Measurements from ENCODE around the gene XPNPEP3.
"Not testable (repeated sequence)": the region's sequence is repeated elsewhere in the genome, so short reads cannot be mapped to it uniquely, and the experiment has no call there.

The XPNPEP3 gene

DNA sequence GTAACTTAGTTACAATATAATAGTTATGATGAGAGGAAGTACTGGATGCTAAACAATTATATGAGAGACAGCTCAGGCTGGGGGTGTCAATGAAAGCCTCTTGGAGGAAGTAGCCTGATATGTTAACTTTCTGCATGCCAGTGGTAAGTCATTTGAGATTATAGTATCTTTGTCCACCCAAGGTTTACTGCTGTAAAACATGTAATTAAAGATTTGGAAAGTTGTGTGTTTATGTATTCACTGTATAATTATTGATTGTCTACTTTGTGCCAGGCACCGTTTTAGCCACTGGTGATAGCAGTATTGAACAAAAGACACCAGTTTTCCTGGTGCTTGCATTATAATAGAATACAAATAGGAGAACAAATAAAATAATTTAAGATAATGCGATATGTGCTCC, 5.6 kb downstream of the XPNPEP3 start:
- Histone ChIP-seq H3K9me3 (ENCODE audit: control insufficient read depth, low read length) (no peaks in the 10 kb centered on the region), H3K36me3 (ENCODE audit: control insufficient read depth, insufficient read depth, low read length, severe bottlenecking) (peaks cover 4% of the 10 kb centered on the region), H3K4me1 (ENCODE audit: control insufficient read depth, insufficient read depth, low read length) (peaks cover 29% of the 10 kb centered on the region), H3K9ac (ENCODE audit: low read length) (no peak overlapping the region), H3K27me3 (replicated peaks; ENCODE audit: control insufficient read depth, insufficient read depth, low read length) (no peaks in the 10 kb centered on the region), H3K4me3 (ENCODE audit: low read length) (no peak overlapping the region)
- DNase-seq (ENCODE audit: low read depth), result no peak

DNA sequence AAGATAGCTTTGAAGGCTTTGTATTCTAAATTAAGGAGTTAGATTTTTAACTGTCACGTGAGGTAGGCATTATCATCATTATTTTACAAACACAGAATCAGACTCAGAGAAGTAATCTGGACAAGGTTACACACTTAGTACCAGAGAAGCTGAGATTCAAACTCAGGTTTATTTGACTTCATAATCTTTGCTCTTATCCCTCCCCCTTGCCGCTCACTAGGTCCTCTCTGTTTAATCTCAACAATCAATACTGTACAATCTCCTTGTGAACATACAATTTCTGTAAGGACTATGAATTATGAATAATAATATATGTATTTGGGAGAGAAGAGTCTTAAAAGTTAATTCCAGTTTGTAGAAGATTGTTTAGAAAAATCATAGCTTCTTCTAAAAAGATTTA, 10.2 kb downstream of the XPNPEP3 start:
- Histone ChIP-seq H3K4me3 (ENCODE audit: low read length) (no peak overlapping the region), H3K4me1 (ENCODE audit: control insufficient read depth, insufficient read depth, low read length) (no peaks in the 10 kb centered on the region), H3K9ac (ENCODE audit: low read length) (no peak overlapping the region), H3K36me3 (ENCODE audit: control insufficient read depth, insufficient read depth, low read length, severe bottlenecking) (peaks cover 21% of the 10 kb centered on the region), H3K9me3 (ENCODE audit: control insufficient read depth, low read length) (no peaks in the 10 kb centered on the region), H3K27me3 (replicated peaks; ENCODE audit: control insufficient read depth, insufficient read depth, low read length) (no peaks in the 10 kb centered on the region)
- DNase-seq (ENCODE audit: low read depth), result no peak

DNA sequence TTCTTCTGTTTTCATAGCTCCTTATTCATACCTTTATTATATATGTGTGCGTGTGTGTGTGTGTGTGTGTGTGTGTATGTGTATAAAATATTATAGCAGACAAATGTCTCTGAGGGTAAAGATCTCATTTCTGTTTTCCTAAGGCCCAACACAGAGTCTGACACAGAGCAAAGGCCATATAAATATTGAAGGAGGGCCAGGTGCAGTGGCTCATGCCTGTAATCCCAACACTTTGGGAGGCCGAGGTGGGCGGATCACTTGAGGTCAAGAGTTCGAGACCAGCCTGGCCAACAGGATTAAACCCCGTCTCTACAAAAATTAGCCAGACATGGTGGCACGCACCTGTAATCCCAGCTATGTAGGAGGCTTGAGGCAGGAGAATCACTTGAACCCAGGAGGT, 11.4 kb downstream of the XPNPEP3 start:
- not testable (repeated sequence) for H3K9me3 ChIP-seq (ENCODE audit: control insufficient read depth, low read length); DNase-seq (ENCODE audit: low read depth); H3K9ac ChIP-seq (ENCODE audit: low read length); H3K4me1 ChIP-seq (ENCODE audit: control insufficient read depth, insufficient read depth, low read length); H3K4me3 ChIP-seq (ENCODE audit: low read length); H3K27me3 ChIP-seq (replicated peaks; ENCODE audit: control insufficient read depth, insufficient read depth, low read length)
- H3K36me3 ChIP-seq (ENCODE audit: control insufficient read depth, insufficient read depth, low read length, severe bottlenecking), result peaks cover 24% of the 10 kb centered on the region

DNA sequence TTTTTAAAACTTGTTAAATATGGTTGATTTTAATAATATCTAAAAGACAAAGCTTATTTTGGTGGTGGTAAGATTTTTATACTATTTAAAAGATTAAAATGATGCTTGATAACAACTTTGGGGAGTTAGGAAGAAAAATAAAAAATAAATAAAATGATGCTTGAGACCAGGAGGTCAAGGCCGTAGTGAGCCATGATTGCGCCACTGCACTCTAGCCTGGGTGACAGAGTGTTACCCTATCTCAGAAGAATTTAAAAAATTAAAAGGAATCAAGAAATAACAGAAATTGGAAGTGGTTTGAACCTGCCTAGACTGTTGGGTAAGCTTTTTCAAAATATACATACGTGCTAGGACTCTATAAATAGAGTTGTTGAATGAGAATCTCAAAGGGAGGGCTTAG, 17.1 kb downstream of the XPNPEP3 start:
- no peak overlapping the region for H3K4me3 ChIP-seq (ENCODE audit: low read length)
- no peak overlapping the region for H3K9ac ChIP-seq (ENCODE audit: low read length)
- DNase-seq (ENCODE audit: low read depth), result no peak
- H3K27me3 ChIP-seq (replicated peaks; ENCODE audit: control insufficient read depth, insufficient read depth, low read length), result no peaks in the 10 kb centered on the region
- no peaks in the 10 kb centered on the region for H3K9me3 ChIP-seq (ENCODE audit: control insufficient read depth, low read length)
- H3K36me3 ChIP-seq (ENCODE audit: control insufficient read depth, insufficient read depth, low read length, severe bottlenecking), result peaks cover 29% of the 10 kb centered on the region
- H3K4me1 ChIP-seq (ENCODE audit: control insufficient read depth, insufficient read depth, low read length), result peaks cover 4% of the 10 kb centered on the region

DNA sequence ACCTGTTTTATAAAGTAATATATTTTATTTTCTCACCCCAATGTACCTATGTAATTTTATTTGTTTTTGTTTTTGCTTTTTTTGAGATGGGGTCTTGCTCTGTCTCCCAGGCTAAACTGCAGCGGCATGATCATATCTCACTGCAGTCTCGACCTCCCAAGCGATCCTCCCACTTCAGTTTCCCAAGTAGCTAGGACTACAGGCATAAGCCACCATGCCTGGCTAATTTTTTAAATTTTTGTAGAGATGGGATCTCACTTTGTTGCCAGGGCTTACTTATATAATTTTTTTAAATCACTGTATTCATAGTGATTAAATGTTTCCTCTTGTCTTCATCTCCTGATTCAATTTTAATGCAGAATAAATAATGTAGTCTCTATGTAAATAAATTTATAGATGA, 18.2 kb downstream of the XPNPEP3 start:
- peaks cover 23% of the 10 kb centered on the region for H3K36me3 ChIP-seq (ENCODE audit: control insufficient read depth, insufficient read depth, low read length, severe bottlenecking)
- no peaks in the 10 kb centered on the region for H3K9me3 ChIP-seq (ENCODE audit: control insufficient read depth, low read length)
- no peak overlapping the region for H3K9ac ChIP-seq (ENCODE audit: low read length)
- no peaks in the 10 kb centered on the region for H3K27me3 ChIP-seq (replicated peaks; ENCODE audit: control insufficient read depth, insufficient read depth, low read length)
- no peak overlapping the region for H3K4me3 ChIP-seq (ENCODE audit: low read length)
- H3K4me1 ChIP-seq (ENCODE audit: control insufficient read depth, insufficient read depth, low read length), result peaks cover 13% of the 10 kb centered on the region
- no peak for DNase-seq (ENCODE audit: low read depth)

DNA sequence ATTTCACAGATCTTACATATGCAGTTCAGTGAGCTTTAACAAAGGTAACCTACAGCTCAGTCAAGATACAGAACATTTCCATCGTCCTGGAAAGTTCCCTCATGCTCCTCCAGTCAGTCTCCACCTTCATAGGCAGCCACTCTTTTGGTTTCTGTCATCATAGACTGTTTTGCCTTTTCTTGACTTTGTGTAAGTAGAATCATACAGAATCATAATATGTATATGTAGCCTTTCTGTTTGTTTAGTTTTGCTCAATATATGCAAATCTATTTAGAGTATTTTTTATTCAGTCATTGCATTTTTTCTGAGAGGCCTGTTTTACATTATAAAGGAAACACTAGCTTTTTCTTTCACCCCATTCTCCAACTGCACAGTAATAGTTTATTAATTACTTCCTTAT, 20.0 kb downstream of the XPNPEP3 start:
- DNase-seq (ENCODE audit: low read depth), result no peak
- peaks cover 17% of the 10 kb centered on the region for H3K36me3 ChIP-seq (ENCODE audit: control insufficient read depth, insufficient read depth, low read length, severe bottlenecking)
- H3K9me3 ChIP-seq (ENCODE audit: control insufficient read depth, low read length), result no peaks in the 10 kb centered on the region
- H3K4me3 ChIP-seq (ENCODE audit: low read length), result no peak overlapping the region
- H3K27me3 ChIP-seq (replicated peaks; ENCODE audit: control insufficient read depth, insufficient read depth, low read length), result no peaks in the 10 kb centered on the region
- no peak overlapping the region for H3K9ac ChIP-seq (ENCODE audit: low read length)
- peaks cover 13% of the 10 kb centered on the region for H3K4me1 ChIP-seq (ENCODE audit: control insufficient read depth, insufficient read depth, low read length)

DNA sequence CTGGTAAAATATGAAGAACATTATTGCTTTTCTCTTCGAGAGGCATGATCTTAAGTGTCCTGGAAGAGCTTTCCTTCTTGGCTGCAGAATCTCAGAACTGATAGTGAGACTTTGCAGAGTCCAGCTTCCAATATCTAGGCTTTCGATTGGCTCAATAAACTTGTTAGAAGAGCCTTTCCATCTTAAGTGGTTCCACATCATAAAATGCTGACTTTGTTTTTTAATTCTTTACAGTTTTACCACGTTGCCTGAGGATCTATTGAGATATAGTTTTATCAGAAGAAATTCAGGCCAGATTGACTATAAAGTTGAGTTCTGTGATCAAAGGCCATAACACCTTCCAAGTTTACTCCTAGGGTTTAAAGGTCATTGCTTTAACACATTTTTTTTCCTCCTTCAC, 20.5 kb downstream of the XPNPEP3 start:
- Histone ChIP-seq H3K27me3 (replicated peaks; ENCODE audit: control insufficient read depth, insufficient read depth, low read length) (no peaks in the 10 kb centered on the region), H3K4me3 (ENCODE audit: low read length) (no peak overlapping the region), H3K36me3 (ENCODE audit: control insufficient read depth, insufficient read depth, low read length, severe bottlenecking) (peaks cover 19% of the 10 kb centered on the region), H3K9me3 (ENCODE audit: control insufficient read depth, low read length) (no peaks in the 10 kb centered on the region), H3K4me1 (ENCODE audit: control insufficient read depth, insufficient read depth, low read length) (peaks cover 13% of the 10 kb centered on the region), H3K9ac (ENCODE audit: low read length) (no peak overlapping the region)
- no peak for DNase-seq (ENCODE audit: low read depth)

DNA sequence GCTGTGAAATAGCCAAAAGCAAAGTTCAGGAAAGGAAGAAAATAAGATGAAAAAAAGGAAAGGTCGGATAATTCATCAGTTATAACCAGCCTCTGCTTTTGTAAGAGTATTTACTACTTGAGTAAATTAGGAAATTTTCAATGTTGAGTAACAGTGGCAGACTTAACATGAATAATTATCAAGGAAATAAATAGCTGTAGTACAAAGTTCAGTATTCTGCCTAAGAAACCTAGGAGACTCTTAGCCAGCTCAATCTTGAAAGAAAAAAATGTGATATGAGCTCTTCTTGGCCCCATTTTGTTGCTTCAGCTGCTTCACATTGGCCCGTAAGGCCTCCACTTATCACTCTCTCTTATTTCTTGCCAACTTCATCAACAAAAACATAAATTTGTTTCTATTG, 22.0 kb downstream of the XPNPEP3 start:
- DNase-seq (ENCODE audit: low read depth), result no peak
- Histone ChIP-seq H3K4me1 (ENCODE audit: control insufficient read depth, insufficient read depth, low read length) (peaks cover 13% of the 10 kb centered on the region), H3K27me3 (replicated peaks; ENCODE audit: control insufficient read depth, insufficient read depth, low read length) (no peaks in the 10 kb centered on the region), H3K9me3 (ENCODE audit: control insufficient read depth, low read length) (no peaks in the 10 kb centered on the region), H3K4me3 (ENCODE audit: low read length) (no peak overlapping the region), H3K36me3 (ENCODE audit: control insufficient read depth, insufficient read depth, low read length, severe bottlenecking) (peaks cover 32% of the 10 kb centered on the region), H3K9ac (ENCODE audit: low read length) (no peak overlapping the region)

DNA sequence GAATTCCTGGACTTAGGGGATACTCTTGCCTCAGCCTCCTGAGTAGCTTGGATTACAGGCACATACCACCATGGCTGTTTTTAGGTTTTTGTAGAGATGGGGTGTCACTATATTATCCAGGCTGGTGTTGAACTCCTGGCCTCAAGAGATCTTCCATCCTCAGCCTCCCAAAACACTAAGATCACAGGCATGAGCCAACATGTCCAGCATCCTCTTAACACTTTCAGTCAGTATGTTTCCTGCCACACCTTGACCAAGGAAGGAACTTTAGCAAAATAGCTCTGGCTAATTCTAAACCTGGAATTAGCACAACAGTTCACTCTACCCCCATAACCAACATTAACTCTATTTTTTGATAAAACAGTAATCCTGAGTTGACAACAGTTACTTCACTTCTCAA, 32.2 kb downstream of the XPNPEP3 start:
- DNase-seq (ENCODE audit: low read depth), result no peak
- Histone ChIP-seq H3K36me3 (ENCODE audit: control insufficient read depth, insufficient read depth, low read length, severe bottlenecking) (peaks cover 57% of the 10 kb centered on the region), H3K4me1 (ENCODE audit: control insufficient read depth, insufficient read depth, low read length) (no peaks in the 10 kb centered on the region), H3K9me3 (ENCODE audit: control insufficient read depth, low read length) (no peaks in the 10 kb centered on the region), H3K4me3 (ENCODE audit: low read length) (no peak overlapping the region), H3K9ac (ENCODE audit: low read length) (no peak overlapping the region), H3K27me3 (replicated peaks; ENCODE audit: control insufficient read depth, insufficient read depth, low read length) (no peaks in the 10 kb centered on the region)

DNA sequence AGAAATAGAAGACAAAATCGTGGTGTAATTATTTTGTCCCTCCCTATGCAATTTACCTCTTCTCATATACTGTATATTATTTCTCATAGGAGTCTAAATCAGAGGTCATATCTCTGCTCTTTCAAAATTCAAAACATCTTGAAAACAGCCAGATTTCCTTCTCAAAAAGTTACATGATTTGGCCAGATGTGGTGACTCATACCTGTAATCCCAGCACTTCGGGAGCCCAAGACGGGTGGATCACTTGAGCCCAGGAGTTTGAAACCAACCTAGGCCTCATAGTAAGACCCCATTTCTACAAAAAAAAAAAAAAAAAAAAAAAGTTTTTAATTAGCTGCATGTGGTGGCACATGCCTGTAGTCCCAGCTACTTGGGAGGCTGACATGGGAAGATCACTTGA, 33.9 kb downstream of the XPNPEP3 start:
- Histone ChIP-seq H3K9ac (ENCODE audit: low read length) (no peak overlapping the region), H3K4me1 (ENCODE audit: control insufficient read depth, insufficient read depth, low read length) (no peaks in the 10 kb centered on the region), H3K9me3 (ENCODE audit: control insufficient read depth, low read length) (no peaks in the 10 kb centered on the region), H3K4me3 (ENCODE audit: low read length) (no peak overlapping the region), H3K27me3 (replicated peaks; ENCODE audit: control insufficient read depth, insufficient read depth, low read length) (no peaks in the 10 kb centered on the region), H3K36me3 (ENCODE audit: control insufficient read depth, insufficient read depth, low read length, severe bottlenecking) (peaks cover 50% of the 10 kb centered on the region)
- peak; percentile 40 for DNase-seq (ENCODE audit: low read depth)

DNA sequence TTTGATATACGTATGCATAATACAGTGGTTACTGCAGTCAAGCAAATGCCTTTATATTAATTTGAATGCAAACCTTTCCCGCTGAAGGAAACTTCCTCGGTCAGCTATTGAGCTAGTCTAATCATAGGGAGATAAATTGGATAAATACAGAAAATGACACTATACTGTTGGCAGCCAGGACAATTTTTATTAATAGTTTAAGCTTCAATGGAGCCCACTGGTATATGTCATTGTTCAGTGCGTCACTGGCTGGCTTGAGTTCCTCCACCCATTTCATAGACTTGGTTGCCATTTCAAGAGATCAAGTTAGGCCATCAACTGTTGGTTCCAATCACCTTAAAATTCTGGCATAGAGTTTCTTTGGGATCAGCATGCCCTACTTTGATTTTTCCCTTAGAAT, 37.5 kb downstream of the XPNPEP3 start:
- Histone ChIP-seq H3K36me3 (ENCODE audit: control insufficient read depth, insufficient read depth, low read length, severe bottlenecking) (peaks cover 21% of the 10 kb centered on the region), H3K4me3 (ENCODE audit: low read length) (no peak overlapping the region), H3K9ac (ENCODE audit: low read length) (no peak overlapping the region), H3K4me1 (ENCODE audit: control insufficient read depth, insufficient read depth, low read length) (peaks cover 7% of the 10 kb centered on the region), H3K9me3 (ENCODE audit: control insufficient read depth, low read length) (no peaks in the 10 kb centered on the region), H3K27me3 (replicated peaks; ENCODE audit: control insufficient read depth, insufficient read depth, low read length) (no peaks in the 10 kb centered on the region)
- no peak for DNase-seq (ENCODE audit: low read depth)

DNA sequence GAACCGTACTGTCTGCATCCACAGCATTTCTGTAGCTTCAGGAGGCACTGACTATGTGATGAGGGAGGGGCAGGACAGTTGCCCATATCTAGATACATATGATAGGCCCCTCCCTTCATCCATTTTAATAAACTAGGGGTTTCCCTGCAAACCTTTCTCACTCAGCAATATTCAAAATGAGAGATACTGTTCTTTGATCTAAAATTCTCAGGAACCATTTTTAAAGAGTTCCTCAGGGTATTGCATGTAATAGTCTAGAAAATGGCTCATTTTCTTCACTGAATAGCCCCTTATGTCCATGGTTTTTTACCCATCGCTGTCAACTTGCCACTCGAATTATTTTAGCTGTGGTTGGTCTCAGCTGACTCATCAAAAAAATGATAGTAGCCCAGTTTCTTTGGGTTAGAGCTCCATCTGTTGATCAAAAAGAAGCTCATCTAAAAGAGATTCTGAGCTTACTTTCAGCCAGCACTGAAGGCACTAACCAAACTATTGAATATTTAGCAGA, 42.0 kb downstream of the XPNPEP3 start:
- Histone ChIP-seq H3K9ac (ENCODE audit: low read length) (no peak overlapping the region), H3K36me3 (ENCODE audit: control insufficient read depth, insufficient read depth, low read length, severe bottlenecking) (peaks cover 15% of the 10 kb centered on the region), H3K9me3 (ENCODE audit: control insufficient read depth, low read length) (no peaks in the 10 kb centered on the region), H3K4me3 (ENCODE audit: low read length) (no peak overlapping the region), H3K4me1 (ENCODE audit: control insufficient read depth, insufficient read depth, low read length) (peaks cover 7% of the 10 kb centered on the region), H3K27me3 (replicated peaks; ENCODE audit: control insufficient read depth, insufficient read depth, low read length) (no peaks in the 10 kb centered on the region)
- DNase-seq (ENCODE audit: low read depth), result peak; percentile 82
